GM23338 (cell line): ENCODE measurements around the gene RPS19BP1.

Experiments used
- CREB1 ChIP-seq: fragments of 250-450 bp; sonication (Bioruptor Pico); IDR thresholded peaks from 2 replicates; pipeline ENCODE4 v1.5.0; 2020; ENCODE audit warnings: low read depth, mild to moderate bottlenecking, moderate library complexity
- ETS1 ChIP-seq: IDR thresholded peaks from 2 replicates; pipeline ENCODE4 v1.6.1; 2016; ENCODE audit warnings: antibody characterized with exemption
- EZH2 ChIP-seq: fragments of 200-600 bp; sonication (generic); IDR thresholded peaks from one replicate; pipeline ENCODE4 v1.8.0; 2017; ENCODE audit warnings: antibody characterized with exemption, mild to moderate bottlenecking, low read depth; ENCODE audit not compliant: unreplicated experiment
- EZH2phosphoT487 ChIP-seq: fragments of 200-600 bp; sonication (generic); IDR thresholded peaks from one replicate; pipeline ENCODE4 v1.8.1; 2018; ENCODE audit warnings: antibody characterized with exemption; ENCODE audit not compliant: unreplicated experiment
- NANOG ChIP-seq: IDR thresholded peaks from 2 replicates; pipeline ENCODE4 v1.6.1; 2016; ENCODE audit warnings: antibody characterized with exemption, borderline replicate concordance
- POLR2AphosphoS5 ChIP-seq: IDR thresholded peaks from 2 replicates; pipeline ENCODE4 v1.6.1; 2016; ENCODE audit warnings: antibody characterized with exemption, low read depth
- STAT1 ChIP-seq: IDR thresholded peaks from one replicate; pipeline ENCODE4 v1.6.1; 2016; ENCODE audit warnings: antibody characterized with exemption; ENCODE audit not compliant: unreplicated experiment
- ZNF114 ChIP-seq: fragments of 250-450 bp; sonication (Bioruptor Pico); IDR thresholded peaks from 2 replicates; pipeline ENCODE4 v1.5.0; 2020; ENCODE audit warnings: mild to moderate bottlenecking, moderate library complexity
- TF ChIP-seq, protein P1 (sequence below), 2 experiments: fragments of 200-600 bp in 1 of 2; sonication (generic) in 1 of 2; conservative IDR thresholded peaks; 2 replicates each; pipeline versions ENCODE4 v1.5.1 to v1.6.1; 2016 to 2017; ENCODE audit warnings: antibody characterized with exemption in 2 of 2, low read depth in 2 of 2, mild to moderate bottlenecking in 2 of 2, moderate library complexity in 1 of 2
- TF ChIP-seq, protein P2 (sequence below): IDR thresholded peaks from one replicate; pipeline ENCODE4 v1.6.1; 2018; ENCODE audit warnings: antibody characterized with exemption; ENCODE audit not compliant: unreplicated experiment
- TF ChIP-seq, protein P3 (sequence below): fragments of 250-450 bp; sonication (Bioruptor Pico); IDR thresholded peaks from 2 replicates; pipeline ENCODE4 v1.5.0; 2020; ENCODE audit warnings: mild to moderate bottlenecking, moderate library complexity

- TF ChIP-seq, protein P1, sequence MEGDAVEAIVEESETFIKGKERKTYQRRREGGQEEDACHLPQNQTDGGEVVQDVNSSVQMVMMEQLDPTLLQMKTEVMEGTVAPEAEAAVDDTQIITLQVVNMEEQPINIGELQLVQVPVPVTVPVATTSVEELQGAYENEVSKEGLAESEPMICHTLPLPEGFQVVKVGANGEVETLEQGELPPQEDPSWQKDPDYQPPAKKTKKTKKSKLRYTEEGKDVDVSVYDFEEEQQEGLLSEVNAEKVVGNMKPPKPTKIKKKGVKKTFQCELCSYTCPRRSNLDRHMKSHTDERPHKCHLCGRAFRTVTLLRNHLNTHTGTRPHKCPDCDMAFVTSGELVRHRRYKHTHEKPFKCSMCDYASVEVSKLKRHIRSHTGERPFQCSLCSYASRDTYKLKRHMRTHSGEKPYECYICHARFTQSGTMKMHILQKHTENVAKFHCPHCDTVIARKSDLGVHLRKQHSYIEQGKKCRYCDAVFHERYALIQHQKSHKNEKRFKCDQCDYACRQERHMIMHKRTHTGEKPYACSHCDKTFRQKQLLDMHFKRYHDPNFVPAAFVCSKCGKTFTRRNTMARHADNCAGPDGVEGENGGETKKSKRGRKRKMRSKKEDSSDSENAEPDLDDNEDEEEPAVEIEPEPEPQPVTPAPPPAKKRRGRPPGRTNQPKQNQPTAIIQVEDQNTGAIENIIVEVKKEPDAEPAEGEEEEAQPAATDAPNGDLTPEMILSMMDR (conservative IDR thresholded peaks at IDR 0.05; ENCODE audit: low read depth in 2 of 2), result no peak
- TF ChIP-seq EZH2phosphoT487 (no peak), EZH2 (no peak), POLR2AphosphoS5 (no peak), CREB1 (CRISPR knock-in tag) (no peak), ETS1 (no peak), NANOG (no peak), STAT1 (no peak), ZNF114 (CRISPR knock-in tag) (no peak)
- TF ChIP-seq, protein P2, sequence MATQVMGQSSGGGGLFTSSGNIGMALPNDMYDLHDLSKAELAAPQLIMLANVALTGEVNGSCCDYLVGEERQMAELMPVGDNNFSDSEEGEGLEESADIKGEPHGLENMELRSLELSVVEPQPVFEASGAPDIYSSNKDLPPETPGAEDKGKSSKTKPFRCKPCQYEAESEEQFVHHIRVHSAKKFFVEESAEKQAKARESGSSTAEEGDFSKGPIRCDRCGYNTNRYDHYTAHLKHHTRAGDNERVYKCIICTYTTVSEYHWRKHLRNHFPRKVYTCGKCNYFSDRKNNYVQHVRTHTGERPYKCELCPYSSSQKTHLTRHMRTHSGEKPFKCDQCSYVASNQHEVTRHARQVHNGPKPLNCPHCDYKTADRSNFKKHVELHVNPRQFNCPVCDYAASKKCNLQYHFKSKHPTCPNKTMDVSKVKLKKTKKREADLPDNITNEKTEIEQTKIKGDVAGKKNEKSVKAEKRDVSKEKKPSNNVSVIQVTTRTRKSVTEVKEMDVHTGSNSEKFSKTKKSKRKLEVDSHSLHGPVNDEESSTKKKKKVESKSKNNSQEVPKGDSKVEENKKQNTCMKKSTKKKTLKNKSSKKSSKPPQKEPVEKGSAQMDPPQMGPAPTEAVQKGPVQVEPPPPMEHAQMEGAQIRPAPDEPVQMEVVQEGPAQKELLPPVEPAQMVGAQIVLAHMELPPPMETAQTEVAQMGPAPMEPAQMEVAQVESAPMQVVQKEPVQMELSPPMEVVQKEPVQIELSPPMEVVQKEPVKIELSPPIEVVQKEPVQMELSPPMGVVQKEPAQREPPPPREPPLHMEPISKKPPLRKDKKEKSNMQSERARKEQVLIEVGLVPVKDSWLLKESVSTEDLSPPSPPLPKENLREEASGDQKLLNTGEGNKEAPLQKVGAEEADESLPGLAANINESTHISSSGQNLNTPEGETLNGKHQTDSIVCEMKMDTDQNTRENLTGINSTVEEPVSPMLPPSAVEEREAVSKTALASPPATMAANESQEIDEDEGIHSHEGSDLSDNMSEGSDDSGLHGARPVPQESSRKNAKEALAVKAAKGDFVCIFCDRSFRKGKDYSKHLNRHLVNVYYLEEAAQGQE, result no peak
- TF ChIP-seq, protein P3, sequence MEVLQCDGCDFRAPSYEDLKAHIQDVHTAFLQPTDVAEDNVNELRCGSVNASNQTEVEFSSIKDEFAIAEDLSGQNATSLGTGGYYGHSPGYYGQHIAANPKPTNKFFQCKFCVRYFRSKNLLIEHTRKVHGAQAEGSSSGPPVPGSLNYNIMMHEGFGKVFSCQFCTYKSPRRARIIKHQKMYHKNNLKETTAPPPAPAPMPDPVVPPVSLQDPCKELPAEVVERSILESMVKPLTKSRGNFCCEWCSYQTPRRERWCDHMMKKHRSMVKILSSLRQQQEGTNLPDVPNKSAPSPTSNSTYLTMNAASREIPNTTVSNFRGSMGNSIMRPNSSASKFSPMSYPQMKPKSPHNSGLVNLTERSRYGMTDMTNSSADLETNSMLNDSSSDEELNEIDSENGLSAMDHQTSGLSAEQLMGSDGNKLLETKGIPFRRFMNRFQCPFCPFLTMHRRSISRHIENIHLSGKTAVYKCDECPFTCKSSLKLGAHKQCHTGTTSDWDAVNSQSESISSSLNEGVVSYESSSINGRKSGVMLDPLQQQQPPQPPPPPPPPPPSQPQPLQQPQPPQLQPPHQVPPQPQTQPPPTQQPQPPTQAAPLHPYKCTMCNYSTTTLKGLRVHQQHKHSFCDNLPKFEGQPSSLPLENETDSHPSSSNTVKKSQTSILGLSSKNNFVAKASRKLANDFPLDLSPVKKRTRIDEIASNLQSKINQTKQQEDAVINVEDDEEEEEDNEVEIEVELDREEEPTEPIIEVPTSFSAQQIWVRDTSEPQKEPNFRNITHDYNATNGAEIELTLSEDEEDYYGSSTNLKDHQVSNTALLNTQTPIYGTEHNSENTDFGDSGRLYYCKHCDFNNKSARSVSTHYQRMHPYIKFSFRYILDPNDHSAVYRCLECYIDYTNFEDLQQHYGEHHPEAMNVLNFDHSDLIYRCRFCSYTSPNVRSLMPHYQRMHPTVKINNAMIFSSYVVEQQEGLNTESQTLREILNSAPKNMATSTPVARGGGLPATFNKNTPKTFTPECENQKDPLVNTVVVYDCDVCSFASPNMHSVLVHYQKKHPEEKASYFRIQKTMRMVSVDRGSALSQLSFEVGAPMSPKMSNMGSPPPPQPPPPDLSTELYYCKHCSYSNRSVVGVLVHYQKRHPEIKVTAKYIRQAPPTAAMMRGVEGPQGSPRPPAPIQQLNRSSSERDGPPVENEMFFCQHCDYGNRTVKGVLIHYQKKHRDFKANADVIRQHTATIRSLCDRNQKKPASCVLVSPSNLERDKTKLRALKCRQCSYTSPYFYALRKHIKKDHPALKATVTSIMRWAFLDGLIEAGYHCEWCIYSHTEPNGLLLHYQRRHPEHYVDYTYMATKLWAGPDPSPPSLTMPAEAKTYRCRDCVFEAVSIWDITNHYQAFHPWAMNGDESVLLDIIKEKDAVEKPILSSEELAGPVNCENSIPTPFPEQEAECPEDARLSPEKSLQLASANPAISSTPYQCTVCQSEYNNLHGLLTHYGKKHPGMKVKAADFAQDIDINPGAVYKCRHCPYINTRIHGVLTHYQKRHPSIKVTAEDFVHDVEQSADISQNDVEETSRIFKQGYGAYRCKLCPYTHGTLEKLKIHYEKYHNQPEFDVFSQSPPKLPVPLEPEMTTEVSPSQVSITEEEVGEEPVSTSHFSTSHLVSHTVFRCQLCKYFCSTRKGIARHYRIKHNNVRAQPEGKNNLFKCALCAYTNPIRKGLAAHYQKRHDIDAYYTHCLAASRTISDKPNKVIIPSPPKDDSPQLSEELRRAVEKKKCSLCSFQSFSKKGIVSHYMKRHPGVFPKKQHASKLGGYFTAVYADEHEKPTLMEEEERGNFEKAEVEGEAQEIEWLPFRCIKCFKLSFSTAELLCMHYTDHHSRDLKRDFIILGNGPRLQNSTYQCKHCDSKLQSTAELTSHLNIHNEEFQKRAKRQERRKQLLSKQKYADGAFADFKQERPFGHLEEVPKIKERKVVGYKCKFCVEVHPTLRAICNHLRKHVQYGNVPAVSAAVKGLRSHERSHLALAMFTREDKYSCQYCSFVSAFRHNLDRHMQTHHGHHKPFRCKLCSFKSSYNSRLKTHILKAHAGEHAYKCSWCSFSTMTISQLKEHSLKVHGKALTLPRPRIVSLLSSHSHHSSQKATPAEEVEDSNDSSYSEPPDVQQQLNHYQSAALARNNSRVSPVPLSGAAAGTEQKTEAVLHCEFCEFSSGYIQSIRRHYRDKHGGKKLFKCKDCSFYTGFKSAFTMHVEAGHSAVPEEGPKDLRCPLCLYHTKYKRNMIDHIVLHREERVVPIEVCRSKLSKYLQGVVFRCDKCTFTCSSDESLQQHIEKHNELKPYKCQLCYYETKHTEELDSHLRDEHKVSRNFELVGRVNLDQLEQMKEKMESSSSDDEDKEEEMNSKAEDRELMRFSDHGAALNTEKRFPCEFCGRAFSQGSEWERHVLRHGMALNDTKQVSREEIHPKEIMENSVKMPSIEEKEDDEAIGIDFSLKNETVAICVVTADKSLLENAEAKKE (CRISPR knock-in tag), result no peak
These were observed 4.2 kb upstream of the RPS19BP1 start for GRCh38 chr22:39536711-39537110.
